WTC11 (cell line): ENCODE results near the gene DLG5. TPM values are rescaled to one million over a fixed set of nuclear protein-coding genes. Genes with fewer than 3 reads are reported as not detected.
A peak's percentile ranks its signal among the peaks of the same experiment; 100 is the strongest.

Experiments used
- ATAC-seq: fragments of 200-7000 bp; cut with Tn5 transposase; 2 replicates; pipeline ENCODE4 v1.10.0; 2021; ENCODE audit warnings: mild to moderate bottlenecking, moderate library complexity
- CTCF ChIA-PET: fragments of 300-600 bp; sonication (Branson Sonifier 250); formaldehyde crosslinking; loops from one replicate; lab custom pipeline; 2021; ENCODE audit warnings: antibody characterized with exemption; lab: Charles Lee
- POLR2A ChIA-PET: fragments of 350-600 bp; sonication (Branson Sonifier 250); formaldehyde crosslinking; loops from one replicate; lab custom pipeline; 2021; ENCODE audit warnings: antibody characterized with exemption; lab: Charles Lee
- DNase-seq: peaks from one replicate; pipeline ENCODE4 v3.0.0; 2021; ENCODE audit warnings: low spot score
- H3K27ac Mint-ChIP-seq: 2 replicates; pipeline ENCODE4 v1.8.0; 2021; ENCODE audit warnings: mixed read lengths
- H3K27me3 Mint-ChIP-seq: 2 replicates; pipeline ENCODE4 v1.8.0; 2021; ENCODE audit warnings: low read depth, mild to moderate bottlenecking, moderate library complexity, mixed read lengths
- H3K36me3 Mint-ChIP-seq: 2 replicates; pipeline ENCODE4 v1.8.0; 2021; ENCODE audit warnings: mixed read lengths
- H3K4me1 Mint-ChIP-seq: 2 replicates; pipeline ENCODE4 v1.8.0; 2022; ENCODE audit warnings: mixed read lengths
- H3K4me3 Mint-ChIP-seq: 2 replicates; pipeline ENCODE4 v1.8.0; 2021; ENCODE audit warnings: mild to moderate bottlenecking, moderate library complexity, mixed read lengths
- H3K9me3 Mint-ChIP-seq: 2 replicates; pipeline ENCODE4 v1.8.0; 2021; ENCODE audit warnings: mixed read lengths
- ATF2 ChIP-seq: sonication (generic); formaldehyde crosslinking; IDR thresholded peaks from 2 replicates; pipeline ENCODE4 v1.8.1; 2022; ENCODE audit warnings: low read depth, missing genetic modification reagents, borderline replicate concordance
- CDX4 ChIP-seq: fragments of 250-450 bp; sonication (Bioruptor Pico); IDR thresholded peaks from 2 replicates; pipeline ENCODE4 v1.9.0; 2021; ENCODE audit warnings: moderate library complexity, mild to moderate bottlenecking, inconsistent platforms, borderline replicate concordance
- CTCF ChIP-seq: fragments of 200-600 bp; IDR thresholded peaks from 2 replicates; pipeline ENCODE4 v1.8.0; 2022; ENCODE audit warnings: antibody characterized with exemption
- EMX1 ChIP-seq: fragments of 250-450 bp; sonication (Bioruptor Pico); IDR thresholded peaks from 2 replicates; pipeline ENCODE4 v1.8.0; 2021; ENCODE audit warnings: mild to moderate bottlenecking
- ERG ChIP-seq: fragments of 250-450 bp; sonication (Bioruptor Pico); IDR thresholded peaks from 2 replicates; pipeline ENCODE4 v1.8.0; 2021; ENCODE audit warnings: mild to moderate bottlenecking
- ETV6 ChIP-seq: sonication (generic); formaldehyde crosslinking; IDR thresholded peaks from 2 replicates; pipeline ENCODE4 v1.8.1; 2022; ENCODE audit warnings: mild to moderate bottlenecking, missing genetic modification reagents
- GABPB1 ChIP-seq: sonication (generic); formaldehyde crosslinking; IDR thresholded peaks from 2 replicates; pipeline ENCODE4 v1.8.1; 2023; ENCODE audit warnings: mild to moderate bottlenecking, missing genetic modification reagents
- HMGXB4 ChIP-seq: sonication (generic); formaldehyde crosslinking; IDR thresholded peaks from 2 replicates; pipeline ENCODE4 v1.8.1; 2023; ENCODE audit warnings: mild to moderate bottlenecking, moderate library complexity, missing genetic modification reagents
- IRF1 ChIP-seq: sonication (generic); formaldehyde crosslinking; IDR thresholded peaks from 2 replicates; pipeline ENCODE4 v1.8.0; 2023; ENCODE audit warnings: missing genetic modification reagents
- JUN ChIP-seq: sonication (generic); formaldehyde crosslinking; IDR thresholded peaks from 2 replicates; pipeline ENCODE4 v1.8.0; 2023; ENCODE audit warnings: mild to moderate bottlenecking, missing genetic modification reagents
- KAT7 ChIP-seq: sonication (generic); formaldehyde crosslinking; IDR thresholded peaks from 2 replicates; pipeline ENCODE4 v1.8.1; 2023; ENCODE audit warnings: missing genetic modification reagents, mild to moderate bottlenecking, borderline replicate concordance
- MAX ChIP-seq: sonication (generic); formaldehyde crosslinking; IDR thresholded peaks from 2 replicates; pipeline ENCODE4 v1.8.0; 2022; ENCODE audit warnings: mild to moderate bottlenecking, missing genetic modification reagents
- MLX ChIP-seq: sonication (generic); formaldehyde crosslinking; IDR thresholded peaks from 2 replicates; pipeline ENCODE4 v1.8.1; 2023; ENCODE audit warnings: mild to moderate bottlenecking, missing genetic modification reagents, moderate library complexity
- NR3C1 ChIP-seq: sonication (generic); formaldehyde crosslinking; conservative IDR thresholded peaks from 2 replicates; pipeline ENCODE4 v1.8.1; 2023; ENCODE audit warnings: low read depth, mild to moderate bottlenecking, missing genetic modification reagents
- PREB ChIP-seq: sonication (generic); formaldehyde crosslinking; IDR thresholded peaks from 2 replicates; pipeline ENCODE4 v1.8.1; 2022; ENCODE audit warnings: mild to moderate bottlenecking, missing genetic modification reagents, moderate library complexity, borderline replicate concordance
- SP1 ChIP-seq: sonication (generic); formaldehyde crosslinking; conservative IDR thresholded peaks from 2 replicates; pipeline ENCODE4 v1.8.1; 2022; ENCODE audit warnings: missing genetic modification reagents
- USF1 ChIP-seq: sonication (generic); formaldehyde crosslinking; IDR thresholded peaks from 2 replicates; pipeline ENCODE4 v1.8.0; 2022; ENCODE audit warnings: mild to moderate bottlenecking, missing genetic modification reagents
- ZBTB21 ChIP-seq: sonication (generic); formaldehyde crosslinking; IDR thresholded peaks from 2 replicates; pipeline ENCODE4 v1.8.1; 2023; ENCODE audit warnings: mild to moderate bottlenecking, missing genetic modification reagents, borderline replicate concordance
- ZNF416 ChIP-seq: fragments of 250-450 bp; sonication (Bioruptor Pico); IDR thresholded peaks from 2 replicates; pipeline ENCODE4 v1.9.0; 2021; ENCODE audit warnings: mild to moderate bottlenecking, inconsistent platforms
- total RNA-seq: library from RNA; stranded (reverse); gene quantifications from 3 replicates; pipeline ENCODE4 v1.2.3, GENCODE V29; 2021

DLG5 gene
- total RNA-seq, 1 experiment from 2014 or later: 65.5 TPM

GRCh38 chr10:77862595-77862994, 64.0 kb downstream of the DLG5 start:
- POLR2A ChIA-PET: no interaction called here
- no peak for TF ChIP-seq CDX4 (CRISPR knock-in tag)
- TF ChIP-seq MLX (CRISPR knock-in tag): no peak
- no peak for TF ChIP-seq GABPB1 (CRISPR knock-in tag)
- no peak for TF ChIP-seq ZNF416 (CRISPR knock-in tag)
- no peak for TF ChIP-seq HMGXB4 (CRISPR knock-in tag)
- no peak for TF ChIP-seq ETV6 (CRISPR knock-in tag)
- TF ChIP-seq KAT7 (CRISPR knock-in tag): no peak
- TF ChIP-seq NR3C1 (CRISPR knock-in tag): no peak
- TF ChIP-seq PREB (CRISPR knock-in tag): no peak
- no peak overlapping the region for H3K4me3 Mint-ChIP-seq
- DNase-seq (no peak), ATAC-seq (no peak)
- H3K9me3 Mint-ChIP-seq: no peaks in the 10 kb centered on the region
- no peak overlapping the region for H3K27ac Mint-ChIP-seq
- H3K27me3 Mint-ChIP-seq: no peaks in the 10 kb centered on the region
- peaks cover 10% of the 10 kb centered on the region for H3K36me3 Mint-ChIP-seq
- peaks cover 43% of the 10 kb centered on the region for H3K4me1 Mint-ChIP-seq
- CTCF ChIA-PET: interaction anchor here (1.3 to 4.8 kb wide), 3 partner anchors 16 to 28 kb away, joined by 3 to 20 read pairs (median 6); no protein-coding TSS in a partner anchor

GRCh38 chr10:77861366-77861765, 65.2 kb downstream of the DLG5 start:
- Mint-ChIP-seq H3K4me1 (peaks cover 31% of the 10 kb centered on the region), H3K9me3 (no peaks in the 10 kb centered on the region), H3K36me3 (peaks cover 6% of the 10 kb centered on the region; the same call in 1 of the 2 replicates), H3K27ac (peak overlapping the region; percentile 50; the same call in 1 of the 2 replicates), H3K4me3 (no peak overlapping the region), H3K27me3 (no peaks in the 10 kb centered on the region)
- ATAC-seq (no peak), DNase-seq (no peak)
- ChIA-PET CTCF (interaction anchor here (1.3 to 1.9 kb wide), 2 partner anchors 14 to 29 kb away, joined by 3 to 6 read pairs; no protein-coding TSS in a partner anchor), POLR2A (no interaction called here)
- TF ChIP-seq EMX1 (CRISPR knock-in tag): no peak
- TF ChIP-seq JUN (CRISPR knock-in tag): no peak
- no peak for TF ChIP-seq SP1 (CRISPR knock-in tag)
- no peak for TF ChIP-seq MAX (CRISPR knock-in tag)

GRCh38 chr10:77859865-77860282, 66.7 kb downstream of the DLG5 start:
- H3K27me3 Mint-ChIP-seq: no peaks in the 10 kb centered on the region
- ChIA-PET CTCF (interaction anchor here (1.3 to 2.5 kb wide), 2 partner anchors 18 to 30 kb away, joined by 5 to 8 read pairs; no protein-coding TSS in a partner anchor), POLR2A (no interaction called here)
- DNase-seq (no peak), ATAC-seq (no peak)
- peak overlapping the region; percentile 85 for H3K27ac Mint-ChIP-seq
- H3K9me3 Mint-ChIP-seq: no peaks in the 10 kb centered on the region
- H3K36me3 Mint-ChIP-seq: peaks cover 13% of the 10 kb centered on the region; the same call in 1 of the 2 replicates
- no peak overlapping the region for H3K4me3 Mint-ChIP-seq
- peaks cover 26% of the 10 kb centered on the region for H3K4me1 Mint-ChIP-seq
- no peak for TF ChIP-seq CTCF
- TF ChIP-seq ATF2 (CRISPR knock-in tag): no peak
- TF ChIP-seq IRF1: no peak
- TF ChIP-seq ZBTB21 (CRISPR knock-in tag): no peak
- no peak for TF ChIP-seq ERG (CRISPR knock-in tag)
- no peak for TF ChIP-seq USF1 (CRISPR knock-in tag)
